ENCODE measurements around the gene CRY2. TPM values are rescaled to one million over a fixed set of nuclear protein-coding genes. Genes with fewer than 3 reads are reported as not detected.

The CRY2 gene
- total and polyA plus RNA-seq, 10 of the 15 experiments (the other 5 are each of a cell fraction or from before 2014, with no cell fraction given) = 1.2 to 14.7 (median 8.1) TPM

GRCh38 chr11:45904309-45904915 lies 57.1 kb downstream of the CRY2 start:
- no TSS peak for BruUV-seq (replicated peaks)
- Histone ChIP-seq H3K36me3 (ENCODE audit: control insufficient read depth in 2 of 2, insufficient read depth in 2 of 2, low read length in 1 of 2) (peaks cover 0 to under 1% of the 10 kb centered on the region in 2 experiments; a peak in 2 of 4 replicates), H3K4me3 (no peak overlapping the region), H2AFZ (ENCODE audit: control insufficient read depth, low read depth, low read length) (no peak overlapping the region), H3K4me2 (ENCODE audit: control insufficient read depth, insufficient read depth) (no peak overlapping the region), H3K4me1 (ENCODE audit: control insufficient read depth, insufficient read depth, low read length) (no peaks in the 10 kb centered on the region), H3K27me3 (replicated peaks in 1 of 2; ENCODE audit: control insufficient read depth in 2 of 2, insufficient read depth in 2 of 2, low read length in 1 of 2) (peaks cover 0 to 1% of the 10 kb centered on the region in 2 experiments; a peak in 3 of 4 replicates), H3K79me2 (ENCODE audit: control insufficient read depth, insufficient read depth, low read length) (no peaks in the 10 kb centered on the region), H3K9ac (ENCODE audit: control insufficient read depth, insufficient read depth, low read length) (no peak overlapping the region), H3K27ac (ENCODE audit: control insufficient read depth, insufficient read depth) (no peak overlapping the region), H3K9me3 (replicated peaks; ENCODE audit: control insufficient read depth, insufficient read depth, low read length) (no peaks in the 10 kb centered on the region), H4K20me1 (ENCODE audit: control insufficient read depth, insufficient read depth) (no peaks in the 10 kb centered on the region)
- no peak for DNase-seq (ENCODE audit: low read depth, low spot score)
- 76% methylated on average over 15 of the region's 15 CpGs for WGBS (ENCODE audit: insufficient coverage, insufficient replicate concordance, low lambda C conversion rate, missing lambda C conversion rate)
- intact Hi-C loops (cut with micrococcal nuclease; ENCODE audit: unreplicated experiment) = no loop called here
- SMC1A ChIA-PET (ENCODE audit: uncharacterized antibody, unreplicated experiment) = interaction anchor here (0.6 kb wide), 1 partner anchor 102 kb away, joined by 3 read pairs; no protein-coding TSS in a partner anchor
- POLR2A ChIA-PET = no interaction called here
- CTCF ChIA-PET = no interaction called here
- no peak for FAIRE-seq
- no peak for TF ChIP-seq FOS (IDR thresholded peaks at IDR 0.05; ENCODE audit: borderline replicate concordance, extremely low read depth, insufficient read length)
- TF ChIP-seq TCF7 (IDR thresholded peaks at IDR 0.05; ENCODE audit: borderline replicate concordance) = no peak
- TF ChIP-seq ZNF687 (IDR thresholded peaks at IDR 0.05) = no peak
- no peak for TF ChIP-seq GATAD2B (conservative IDR thresholded peaks at IDR 0.05; ENCODE audit: low read depth)
- no peak for TF ChIP-seq CHD4 (IDR thresholded peaks at IDR 0.05)
- TF ChIP-seq SMAD5 (IDR thresholded peaks at IDR 0.05; ENCODE audit: low read depth) = no peak
- TF ChIP-seq MTA3 (IDR thresholded peaks at IDR 0.05; ENCODE audit: borderline replicate concordance, low read length) = no peak
- no peak for TF ChIP-seq BACH1 (IDR thresholded peaks at IDR 0.05; ENCODE audit: borderline replicate concordance)
- no peak for TF ChIP-seq ATF2 (IDR thresholded peaks at IDR 0.05; ENCODE audit: low read length)
- TF ChIP-seq ZNF217 (IDR thresholded peaks at IDR 0.05) = no peak
- in situ Hi-C loops (cut with MboI) = no loop called here
- RAD21 ChIA-PET (ENCODE audit: unreplicated experiment) = no interaction called here
- ATAC-seq = no peak

All from GM12878 (cell line).